Caco-2 (cell line): ENCODE measurements around the gene GAL3ST3. TPM values are rescaled to one million over a fixed set of nuclear protein-coding genes. Genes with fewer than 3 reads are reported as not detected.

Source experiments
- BruUV-seq: library from RNA; stranded (reverse); fragments of 400-500 nt; replicated peaks from 2 replicates; lab custom pipeline; 2021; lab: Mats Ljungman, UMichigan
- CTCF ChIA-PET: fragments of 300-600 bp; sonication (Branson Sonifier 250); formaldehyde crosslinking; loops from one replicate; lab custom pipeline; 2022; ENCODE audit warnings: antibody characterized with exemption; lab: Charles Lee
- POLR2A ChIA-PET: fragments of 300-600 bp; sonication (Branson Sonifier 250); formaldehyde crosslinking; loops from one replicate; lab custom pipeline; 2022; ENCODE audit warnings: antibody characterized with exemption; lab: Charles Lee
- DNase-seq, 2 experiments: peaks; one replicate each; pipeline versions ENCODE4 v3.0.0 to v3.0.0-alpha.2; 2020 to 2022
- H3K27me3 ChIP-seq: replicated peaks from 2 replicates; pipeline ENCODE4 v1.6.0; 2011; ENCODE audit warnings: low read length; ENCODE audit not compliant: control insufficient read depth, insufficient read depth
- H3K36me3 ChIP-seq: 2 replicates; pipeline ENCODE4 v1.5.1; 2011; ENCODE audit warnings: low read length; ENCODE audit not compliant: control insufficient read depth, insufficient read depth
- H3K4me1 ChIP-seq: fragments of 250-450 bp; sonication (Bioruptor Pico); 2 replicates; pipeline ENCODE4 v1.5.1; 2020; ENCODE audit warnings: mild to moderate bottlenecking
- H3K4me3 ChIP-seq: 2 replicates; pipeline ENCODE4 v1.5.1; 2011; ENCODE audit warnings: low read depth, mild to moderate bottlenecking, control low read depth, low read length
- H3K9me3 ChIP-seq: fragments of 250-450 bp; sonication (Bioruptor Pico); 2 replicates; pipeline ENCODE4 v1.5.1; 2020; ENCODE audit warnings: mild to moderate bottlenecking, moderate library complexity
- H3K27ac Mint-ChIP-seq: one replicate; pipeline ENCODE4 v1.8.0; 2022; ENCODE audit warnings: mixed read lengths; ENCODE audit not compliant: unreplicated experiment
- H3K27me3 Mint-ChIP-seq: one replicate; pipeline ENCODE4 v1.8.0; 2022; ENCODE audit warnings: mixed read lengths; ENCODE audit not compliant: insufficient read depth, unreplicated experiment
- H3K36me3 Mint-ChIP-seq: one replicate; pipeline ENCODE4 v1.8.0; 2022; ENCODE audit warnings: mild to moderate bottlenecking, mixed read lengths; ENCODE audit not compliant: insufficient read depth, unreplicated experiment
- H3K4me1 Mint-ChIP-seq: one replicate; pipeline ENCODE4 v1.8.0; 2022; ENCODE audit warnings: low read depth, mixed read lengths; ENCODE audit not compliant: unreplicated experiment
- H3K4me3 Mint-ChIP-seq: one replicate; pipeline ENCODE4 v1.8.0; 2022; ENCODE audit warnings: mild to moderate bottlenecking, moderate library complexity, mixed read lengths; ENCODE audit not compliant: unreplicated experiment
- H3K9me3 Mint-ChIP-seq: one replicate; pipeline ENCODE4 v1.8.0; 2022; ENCODE audit warnings: mixed read lengths; ENCODE audit not compliant: unreplicated experiment
- intact Hi-C: fragments of 100-400 bp; cut with micrococcal nuclease; formaldehyde crosslinking; loops from one replicate; pipeline ENCODE4 v1.10.0; 2022; ENCODE audit not compliant: unreplicated experiment
- total RNA-seq: library from RNA; stranded (reverse); gene quantifications from 2 replicates; pipeline ENCODE4 v1.2.3, GENCODE V29; 2022
- TF ChIP-seq, protein P1 (sequence below), 2 experiments: fragments of 200-600 bp in 1 of 2; IDR thresholded peaks; 1 replicate in 1 of 2; 2 replicates in 1 of 2; pipeline versions ENCODE4 v1.5.1 to v1.8.0; 2011 to 2022; ENCODE audit warnings: antibody characterized with exemption in 1 of 2, control low read depth in 1 of 2, inconsistent platforms in 1 of 2, low read depth in 1 of 2, low read length in 1 of 2, mild to moderate bottlenecking in 1 of 2, moderate library complexity in 1 of 2; ENCODE audit not compliant: insufficient read depth in 1 of 2, severe bottlenecking in 1 of 2, unreplicated experiment in 1 of 2

The GAL3ST3 gene
- total RNA-seq, 1 experiment from 2014 or later, result not detected

DNA sequence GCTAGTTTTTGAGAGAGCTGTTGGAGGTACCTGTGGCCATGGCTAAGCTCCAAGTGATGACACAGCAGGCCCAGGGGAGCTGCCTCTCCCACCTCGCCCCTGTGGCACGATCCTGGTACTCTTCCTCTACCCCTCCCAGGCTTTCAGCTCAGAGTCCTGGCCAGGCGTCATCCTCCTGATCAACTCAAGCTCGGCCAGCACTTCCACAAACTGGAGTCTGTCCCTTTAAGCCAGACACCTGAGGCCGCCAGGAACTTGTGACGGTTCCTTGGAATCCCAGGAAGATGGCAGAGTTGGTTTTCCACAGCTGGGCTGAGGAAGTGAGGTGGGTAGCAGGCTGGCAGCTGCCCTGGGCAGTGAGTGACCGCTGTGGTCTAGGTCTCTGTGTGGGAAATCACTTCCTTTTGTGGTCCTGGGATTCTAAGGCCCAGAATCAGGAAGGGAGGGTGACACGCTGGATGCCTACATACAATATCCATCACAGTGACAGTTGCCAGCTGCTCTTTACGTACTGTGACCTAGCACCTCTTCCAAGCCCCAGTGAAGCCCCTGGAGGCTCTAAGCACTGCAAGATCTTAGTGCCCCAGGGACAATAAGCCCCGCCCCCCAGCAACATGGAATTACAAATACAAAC lies 40.4 kb downstream of the GAL3ST3 start:
- Mint-ChIP-seq H3K27ac (no peak overlapping the region), H3K36me3 (peaks cover 33% of the 10 kb centered on the region)
- CTCF ChIA-PET, result interaction anchor here (1.0 kb wide), 1 partner anchor 60 kb away, joined by 3 read pairs; no protein-coding TSS in a partner anchor

DNA sequence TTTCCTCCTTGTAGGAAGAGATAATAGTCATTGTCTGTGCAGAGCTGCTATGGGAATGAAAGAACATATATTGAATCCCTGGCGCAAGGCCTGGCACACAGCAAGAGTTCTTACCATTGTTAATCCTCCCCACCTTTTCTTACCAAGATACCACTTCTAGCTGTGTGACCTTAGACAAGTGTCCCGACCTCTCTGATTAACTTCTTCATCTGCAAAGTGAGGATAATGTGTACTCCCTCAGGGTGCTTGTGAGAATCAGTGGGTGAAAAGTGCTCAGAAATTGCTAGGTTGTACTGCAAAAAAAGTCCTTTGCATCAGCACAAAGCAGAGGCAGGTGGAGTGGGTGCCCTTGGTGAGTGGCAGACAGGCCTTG lies 40.9 kb downstream of the GAL3ST3 start:
- BruUV-seq, result no TSS peak
- no peaks in the 10 kb centered on the region for H3K9me3 Mint-ChIP-seq
- CTCF ChIA-PET, result interaction anchor here (1.0 kb wide), 1 partner anchor 60 kb away, joined by 3 read pairs; no protein-coding TSS in a partner anchor
- Histone ChIP-seq H3K4me1 (peaks cover 18% of the 10 kb centered on the region), H3K36me3 (no peaks in the 10 kb centered on the region), H3K27me3 (no peaks in the 10 kb centered on the region), H3K9me3 (no peaks in the 10 kb centered on the region), H3K4me3 (no peak overlapping the region)
- H3K27ac Mint-ChIP-seq, result no peak overlapping the region
- H3K4me1 Mint-ChIP-seq, result peaks cover 7% of the 10 kb centered on the region
- H3K27me3 Mint-ChIP-seq, result no peaks in the 10 kb centered on the region
- H3K36me3 Mint-ChIP-seq, result peaks cover 38% of the 10 kb centered on the region
- no peak overlapping the region for H3K4me3 Mint-ChIP-seq
- intact Hi-C loops, result no loop called here
- TF ChIP-seq, protein P1, sequence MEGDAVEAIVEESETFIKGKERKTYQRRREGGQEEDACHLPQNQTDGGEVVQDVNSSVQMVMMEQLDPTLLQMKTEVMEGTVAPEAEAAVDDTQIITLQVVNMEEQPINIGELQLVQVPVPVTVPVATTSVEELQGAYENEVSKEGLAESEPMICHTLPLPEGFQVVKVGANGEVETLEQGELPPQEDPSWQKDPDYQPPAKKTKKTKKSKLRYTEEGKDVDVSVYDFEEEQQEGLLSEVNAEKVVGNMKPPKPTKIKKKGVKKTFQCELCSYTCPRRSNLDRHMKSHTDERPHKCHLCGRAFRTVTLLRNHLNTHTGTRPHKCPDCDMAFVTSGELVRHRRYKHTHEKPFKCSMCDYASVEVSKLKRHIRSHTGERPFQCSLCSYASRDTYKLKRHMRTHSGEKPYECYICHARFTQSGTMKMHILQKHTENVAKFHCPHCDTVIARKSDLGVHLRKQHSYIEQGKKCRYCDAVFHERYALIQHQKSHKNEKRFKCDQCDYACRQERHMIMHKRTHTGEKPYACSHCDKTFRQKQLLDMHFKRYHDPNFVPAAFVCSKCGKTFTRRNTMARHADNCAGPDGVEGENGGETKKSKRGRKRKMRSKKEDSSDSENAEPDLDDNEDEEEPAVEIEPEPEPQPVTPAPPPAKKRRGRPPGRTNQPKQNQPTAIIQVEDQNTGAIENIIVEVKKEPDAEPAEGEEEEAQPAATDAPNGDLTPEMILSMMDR (IDR thresholded peaks at IDR 0.05; ENCODE audit: insufficient read depth in 1 of 2, low read depth in 1 of 2, low read length in 1 of 2, severe bottlenecking in 1 of 2, unreplicated experiment in 1 of 2), result no peak
- no peak for DNase-seq
- POLR2A ChIA-PET, result interaction anchor here (0.9 kb wide), 1 partner anchor 44 kb away, joined by 4 read pairs; the partner anchor contains the start of gene SF3B2

More for the DNA sequence above, 40.4 kb downstream of the GAL3ST3 start:
- Histone ChIP-seq H3K4me1 (peaks cover 19% of the 10 kb centered on the region), H3K4me3 (no peak overlapping the region), H3K9me3 (no peaks in the 10 kb centered on the region), H3K36me3 (no peaks in the 10 kb centered on the region), H3K27me3 (no peaks in the 10 kb centered on the region)
- H3K9me3 Mint-ChIP-seq, result no peaks in the 10 kb centered on the region
- POLR2A ChIA-PET, result interaction anchor here (0.9 kb wide), 1 partner anchor 43 kb away, joined by 4 read pairs; the partner anchor contains the start of gene SF3B2
- TF ChIP-seq, protein P1 (IDR thresholded peaks at IDR 0.05; ENCODE audit: insufficient read depth in 1 of 2, low read depth in 1 of 2, low read length in 1 of 2, severe bottlenecking in 1 of 2, unreplicated experiment in 1 of 2), result no peak
- no peak overlapping the region for H3K4me3 Mint-ChIP-seq
- DNase-seq, result no peak
- H3K4me1 Mint-ChIP-seq, result peaks cover 7% of the 10 kb centered on the region
- BruUV-seq, result no TSS peak
- intact Hi-C loops, result no loop called here
- no peaks in the 10 kb centered on the region for H3K27me3 Mint-ChIP-seq

DNA sequence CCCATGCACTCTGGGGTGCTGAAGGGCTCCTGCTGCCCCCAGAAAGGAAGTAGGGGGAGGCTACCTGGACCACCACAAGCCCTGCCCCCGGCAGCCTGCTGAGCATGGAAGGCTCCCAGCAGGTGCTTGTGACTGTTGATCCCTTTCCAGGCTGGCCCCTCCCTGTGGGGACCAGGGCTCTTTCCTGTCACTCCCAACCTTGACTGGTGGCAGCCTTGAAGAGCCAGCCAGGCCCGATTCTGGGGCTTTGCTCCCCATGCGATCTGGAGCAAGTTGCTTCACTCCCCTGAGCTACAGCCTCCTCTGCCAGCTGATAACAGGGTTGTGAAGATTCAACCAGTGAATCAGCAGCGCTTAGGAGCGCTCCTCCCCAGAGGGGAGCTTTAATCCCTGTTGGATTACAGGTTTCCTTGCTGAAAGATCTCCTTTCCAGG lies 41.7 kb downstream of the GAL3ST3 start:
- Histone ChIP-seq H3K27me3 (no peaks in the 10 kb centered on the region), H3K9me3 (no peaks in the 10 kb centered on the region), H3K4me1 (peaks cover 13% of the 10 kb centered on the region), H3K36me3 (no peaks in the 10 kb centered on the region), H3K4me3 (no peak overlapping the region)
- peaks cover 46% of the 10 kb centered on the region for H3K36me3 Mint-ChIP-seq
- no peak for DNase-seq
- H3K4me3 Mint-ChIP-seq, result no peak overlapping the region
- peaks cover 7% of the 10 kb centered on the region for H3K4me1 Mint-ChIP-seq
- no peaks in the 10 kb centered on the region for H3K9me3 Mint-ChIP-seq
- TF ChIP-seq, protein P1 (IDR thresholded peaks at IDR 0.05; ENCODE audit: insufficient read depth in 1 of 2, low read depth in 1 of 2, low read length in 1 of 2, severe bottlenecking in 1 of 2, unreplicated experiment in 1 of 2), result no peak
- no peaks in the 10 kb centered on the region for H3K27me3 Mint-ChIP-seq
- intact Hi-C loops, result no loop called here
- ChIA-PET CTCF (interaction anchor here (0.6 kb wide), 1 partner anchor 14 kb away, joined by 12 read pairs; no protein-coding TSS in a partner anchor), POLR2A (no interaction called here)
- no TSS peak for BruUV-seq
- no peak overlapping the region for H3K27ac Mint-ChIP-seq
